BJ (cell line): ENCODE data around the gene KCNN3. TPM values are rescaled to one million over a fixed set of nuclear protein-coding genes. Genes with fewer than 3 reads are reported as not detected.

Source experiments
- CTCF ChIA-PET: fragments of 350-600 bp; formaldehyde crosslinking; extraction: SDS; loops from one replicate; lab custom pipeline; 2021; ENCODE audit warnings: antibody characterized with exemption, inconsistent platforms; lab: Yijun Ruan, JAX
- POLR2A ChIA-PET: fragments of 300-600 bp; sonication (Branson Sonifier 250); formaldehyde crosslinking; extraction: SDS; loops from one replicate; lab custom pipeline; 2021; ENCODE audit warnings: antibody characterized with exemption; lab: Charles Lee
- DNase-seq: peaks from one replicate; pipeline ENCODE4 v3.0.0-alpha.2; 2011; ENCODE audit warnings: low read depth
- H3K27me3 ChIP-seq: 2 replicates; pipeline ENCODE4 v1.6.0; 2011; ENCODE audit warnings: low read length; ENCODE audit not compliant: control insufficient read depth, insufficient read depth
- H3K36me3 ChIP-seq: 2 replicates; pipeline ENCODE4 v1.5.1; 2011; ENCODE audit warnings: low read length; ENCODE audit not compliant: control insufficient read depth, insufficient read depth
- H3K4me3 ChIP-seq: 2 replicates; pipeline ENCODE4 v1.5.1; 2011; ENCODE audit warnings: low read depth, mild to moderate bottlenecking, control low read depth, low read length
- CTCF ChIP-seq: IDR thresholded peaks from 2 replicates; pipeline ENCODE4 v1.5.1; 2011; ENCODE audit warnings: low read depth, mild to moderate bottlenecking, control low read depth, inconsistent platforms, low read length, moderate library complexity; ENCODE audit not compliant: insufficient read depth
- polyA plus RNA-seq: library from polyadenylated mRNA; depleted of rRNA; stranded (reverse); fragments of >200 nt; gene quantifications from 2 replicates; pipeline ENCODE4 v1.2.3, GENCODE V29; 2011

Gene KCNN3
- polyA plus RNA-seq, 1 experiment = not detected

- ChIA-PET POLR2A (no interaction called here), CTCF (interaction anchor here (1.3 to 2.1 kb wide), 3 partner anchors 11 to 18 kb away, joined by 3 to 5 read pairs (median 4); no protein-coding TSS in a partner anchor)
- peaks cover 24% of the 10 kb centered on the region for H3K27me3 ChIP-seq
- no peak for DNase-seq
- H3K4me3 ChIP-seq = no peak overlapping the region
- TF ChIP-seq CTCF = no peak
- H3K36me3 ChIP-seq = no peaks in the 10 kb centered on the region
Observed at GRCh38 chr1:154837672-154838171, 32.4 kb downstream of the KCNN3 start.

- H3K27me3 ChIP-seq = peaks cover 26% of the 10 kb centered on the region
- H3K4me3 ChIP-seq = no peak overlapping the region
- ChIA-PET POLR2A (no interaction called here), CTCF (interaction anchor here (1.3 to 2.1 kb wide), 2 partner anchors 15 to 17 kb away, joined by 3 to 5 read pairs; no protein-coding TSS in a partner anchor)
- H3K36me3 ChIP-seq = no peaks in the 10 kb centered on the region
- no peak for DNase-seq
- no peak for TF ChIP-seq CTCF
Observed at GRCh38 chr1:154837034-154837671, 32.9 kb downstream of the KCNN3 start.

GRCh38 chr1:154835531-154836324 lies 34.4 kb downstream of the KCNN3 start:
- ChIA-PET POLR2A (no interaction called here), CTCF (no interaction called here)
- DNase-seq = no peak
- H3K27me3 ChIP-seq = peaks cover 26% of the 10 kb centered on the region
- TF ChIP-seq CTCF = no peak
- H3K4me3 ChIP-seq = no peak overlapping the region
- no peaks in the 10 kb centered on the region for H3K36me3 ChIP-seq

GRCh38 chr1:154833841-154834240 lies 36.2 kb downstream of the KCNN3 start:
- no peak overlapping the region for H3K4me3 ChIP-seq
- POLR2A ChIA-PET = no interaction called here
- CTCF ChIA-PET = no interaction called here
- no peak for TF ChIP-seq CTCF
- H3K36me3 ChIP-seq = no peaks in the 10 kb centered on the region
- no peak for DNase-seq
- peaks cover 26% of the 10 kb centered on the region for H3K27me3 ChIP-seq

- DNase-seq = no peak
- Histone ChIP-seq H3K4me3 (no peak overlapping the region), H3K36me3 (no peaks in the 10 kb centered on the region), H3K27me3 (peaks cover 27% of the 10 kb centered on the region)
- TF ChIP-seq CTCF = no peak
- ChIA-PET CTCF (no interaction called here), POLR2A (no interaction called here)
Observed at GRCh38 chr1:154833209-154833608, 36.9 kb downstream of the KCNN3 start.
